Progenitor cell of endocrine pancreas (in vitro differentiated cells): ENCODE results near the gene EID3. TPM values are rescaled to one million over a fixed set of nuclear protein-coding genes. Genes with fewer than 3 reads are reported as not detected.

Experiments
- DNase-seq: peaks from one replicate; pipeline ENCODE4 v3.0.0; 2021; ENCODE audit warnings: low spot score; ENCODE audit not compliant: unreplicated experiment
- H3K27ac Mint-ChIP-seq: 2 replicates; pipeline ENCODE4 v1.8.0; 2021; ENCODE audit warnings: mild to moderate bottlenecking, moderate library complexity, mixed read lengths
- H3K27me3 Mint-ChIP-seq: 2 replicates; pipeline ENCODE4 v1.8.0; 2021; ENCODE audit warnings: mixed read lengths
- H3K36me3 Mint-ChIP-seq: 2 replicates; pipeline ENCODE4 v1.8.0; 2022; ENCODE audit warnings: mixed read lengths; ENCODE audit not compliant: insufficient read depth
- H3K4me1 Mint-ChIP-seq: 2 replicates; pipeline ENCODE4 v1.8.0; 2021; ENCODE audit warnings: low read depth, mixed read lengths
- H3K4me3 Mint-ChIP-seq: 2 replicates; pipeline ENCODE4 v1.8.0; 2021; ENCODE audit warnings: low read depth, mild to moderate bottlenecking, moderate library complexity, mixed read lengths
- H3K9me3 Mint-ChIP-seq: 2 replicates; pipeline ENCODE4 v1.8.0; 2021; ENCODE audit warnings: low read depth, mixed read lengths
- CTCF ChIP-seq: fragments of 200-600 bp; sonication (generic); IDR thresholded peaks from one replicate; pipeline ENCODE4 v1.5.0; 2021; ENCODE audit warnings: antibody characterized with exemption, mild to moderate bottlenecking; ENCODE audit not compliant: unreplicated experiment
- total RNA-seq: library from RNA; stranded (reverse); gene quantifications from 2 replicates; pipeline ENCODE4 v1.2.1, GENCODE V29; 2021

Gene EID3
- total RNA-seq, 1 donor from 2014 or later = 2.9 TPM

GRCh38 chr12:104348283-104348993 lies 44.9 kb downstream of the EID3 start:
- Mint-ChIP-seq H3K4me1 (no peaks in the 10 kb centered on the region), H3K27me3 (no peaks in the 10 kb centered on the region), H3K9me3 (no peaks in the 10 kb centered on the region), H3K4me3 (no peak overlapping the region), H3K27ac (no peak overlapping the region), H3K36me3 (peaks cover 13% of the 10 kb centered on the region)
- TF ChIP-seq CTCF = no peak
- no peak for DNase-seq

- DNase-seq = no peak
- Mint-ChIP-seq H3K36me3 (peaks cover 12% of the 10 kb centered on the region), H3K27ac (no peak overlapping the region), H3K27me3 (no peaks in the 10 kb centered on the region), H3K9me3 (no peaks in the 10 kb centered on the region), H3K4me3 (no peak overlapping the region), H3K4me1 (no peaks in the 10 kb centered on the region)
- TF ChIP-seq CTCF = no peak
These were observed 45.5 kb downstream of the EID3 start for GRCh38 chr12:104348994-104349494.

- Mint-ChIP-seq H3K27ac (no peak overlapping the region), H3K4me1 (no peaks in the 10 kb centered on the region), H3K9me3 (no peaks in the 10 kb centered on the region), H3K36me3 (peaks cover 10% of the 10 kb centered on the region), H3K4me3 (no peak overlapping the region), H3K27me3 (no peaks in the 10 kb centered on the region)
- no peak for TF ChIP-seq CTCF
- DNase-seq = no peak
These were observed 46.9 kb downstream of the EID3 start for GRCh38 chr12:104350211-104351056.

GRCh38 chr12:104351057-104351983 lies 47.8 kb downstream of the EID3 start:
- H3K4me3 Mint-ChIP-seq = no peak overlapping the region
- no peak for TF ChIP-seq CTCF
- H3K4me1 Mint-ChIP-seq = no peaks in the 10 kb centered on the region
- no peaks in the 10 kb centered on the region for H3K9me3 Mint-ChIP-seq
- H3K27me3 Mint-ChIP-seq = no peaks in the 10 kb centered on the region
- peaks cover 10% of the 10 kb centered on the region for H3K36me3 Mint-ChIP-seq
- DNase-seq = no peak
- H3K27ac Mint-ChIP-seq = no peak overlapping the region
